H9 (cell line): Measurements from ENCODE around the gene STK11. TPM values are rescaled to one million over a fixed set of nuclear protein-coding genes. Genes with fewer than 3 reads are reported as not detected.
A peak's percentile ranks its signal among the peaks of the same experiment; 100 is the strongest.

Experiments
- DNase-seq: peaks from one replicate; pipeline ENCODE4 v3.0.0-alpha.2; 2017
- H2AFZ ChIP-seq: one replicate; pipeline ENCODE4 v1.6.1; 2013; ENCODE audit warnings: mild to moderate bottlenecking, low read length, control low read depth, moderate library complexity
- H2AK5ac ChIP-seq: 2 replicates; pipeline ENCODE4 v1.6.1; 2013; ENCODE audit warnings: low read length, control low read depth, mixed read lengths; ENCODE audit not compliant: insufficient read length
- H2BK120ac ChIP-seq: one replicate; pipeline ENCODE4 v1.6.1; 2013; ENCODE audit warnings: low read depth, mild to moderate bottlenecking, low read length, control low read depth, inconsistent platforms; ENCODE audit not compliant: poor library complexity, severe bottlenecking
- H2BK12ac ChIP-seq: 2 replicates; pipeline ENCODE4 v1.6.1; 2013; ENCODE audit warnings: low read length, control low read depth, mixed read lengths, low read depth; ENCODE audit not compliant: insufficient read length
- H2BK15ac ChIP-seq: 2 replicates; pipeline ENCODE4 v1.6.1; 2013; ENCODE audit warnings: low read depth, low read length, control low read depth
- H2BK20ac ChIP-seq: one replicate; pipeline ENCODE4 v1.6.1; 2013; ENCODE audit warnings: low read depth, mild to moderate bottlenecking, low read length, control low read depth, inconsistent platforms; ENCODE audit not compliant: poor library complexity, severe bottlenecking
- H2BK5ac ChIP-seq: 2 replicates; pipeline ENCODE4 v1.6.1; 2013; ENCODE audit warnings: low read length, control low read depth, mixed read lengths; ENCODE audit not compliant: insufficient read length
- H3K14ac ChIP-seq: 2 replicates; pipeline ENCODE4 v1.6.1; 2013; ENCODE audit warnings: low read length, control low read depth; ENCODE audit not compliant: insufficient read depth
- H3K18ac ChIP-seq: 2 replicates; pipeline ENCODE4 v1.6.1; 2013; ENCODE audit warnings: low read depth, mild to moderate bottlenecking, mixed read lengths, low read length, control low read depth; ENCODE audit not compliant: insufficient read length
- H3K23ac ChIP-seq: 2 replicates; pipeline ENCODE4 v1.6.1; 2013; ENCODE audit warnings: low read length, control low read depth, mixed read lengths, low read depth; ENCODE audit not compliant: insufficient read length
- H3K23me2 ChIP-seq: 2 replicates; pipeline ENCODE4 v1.6.1; 2013; ENCODE audit warnings: low read depth, mild to moderate bottlenecking, mixed read lengths, low read length, control low read depth; ENCODE audit not compliant: insufficient read length, poor library complexity, severe bottlenecking
- H3K27ac ChIP-seq: 2 replicates; pipeline ENCODE4 v1.5.1; 2013; ENCODE audit warnings: low read length, control low read depth, mixed read lengths, low read depth; ENCODE audit not compliant: insufficient read length
- H3K27me3 ChIP-seq: 2 replicates; pipeline ENCODE4 v1.6.1; 2013; ENCODE audit warnings: low read length, control low read depth, inconsistent platforms; ENCODE audit not compliant: insufficient read depth
- H3K4ac ChIP-seq: 2 replicates; pipeline ENCODE4 v1.6.1; 2013; ENCODE audit warnings: low read depth, mild to moderate bottlenecking, control low read depth, inconsistent platforms, low read length, moderate library complexity
- H3K4me1 ChIP-seq: 2 replicates; pipeline ENCODE4 v1.6.1; 2013; ENCODE audit warnings: low read length, control low read depth, inconsistent platforms; ENCODE audit not compliant: insufficient read depth
- H3K4me2 ChIP-seq: 2 replicates; pipeline ENCODE4 v1.6.1; 2013; ENCODE audit warnings: low read length, control low read depth, mixed read lengths; ENCODE audit not compliant: insufficient read length, insufficient read depth
- H3K56ac ChIP-seq: 2 replicates; pipeline ENCODE4 v1.6.1; 2013; ENCODE audit warnings: low read depth, mild to moderate bottlenecking, mixed read lengths, low read length, control low read depth; ENCODE audit not compliant: insufficient read length
- H3K79me1 ChIP-seq: 2 replicates; pipeline ENCODE4 v1.6.1; 2013; ENCODE audit warnings: low read depth, mild to moderate bottlenecking, moderate library complexity, low read length, control low read depth, inconsistent platforms; ENCODE audit not compliant: insufficient read depth, poor library complexity, severe bottlenecking
- H3K79me2 ChIP-seq: 2 replicates; pipeline ENCODE4 v1.6.1; 2013; ENCODE audit warnings: low read length, control low read depth, inconsistent platforms; ENCODE audit not compliant: insufficient read depth
- H3K9ac ChIP-seq: 2 replicates; pipeline ENCODE4 v1.6.1; 2013; ENCODE audit warnings: low read length, control low read depth, mixed read lengths; ENCODE audit not compliant: insufficient read length; ENCODE audit errors: extremely low read depth
- H3K9me3 ChIP-seq: one replicate; pipeline ENCODE4 v1.6.1; 2013; ENCODE audit warnings: low read depth, low read length, inconsistent platforms; ENCODE audit not compliant: control insufficient read depth
- H3T11ph ChIP-seq: one replicate; pipeline ENCODE4 v1.6.1; 2013; ENCODE audit warnings: mild to moderate bottlenecking, low read length, control low read depth, inconsistent platforms
- H4K20me1 ChIP-seq: one replicate; pipeline ENCODE4 v1.6.1; 2013; ENCODE audit not compliant: control insufficient read depth, insufficient read length, insufficient read depth
- H4K5ac ChIP-seq: 2 replicates; pipeline ENCODE4 v1.6.1; 2013; ENCODE audit warnings: low read depth, mild to moderate bottlenecking, mixed read lengths, low read length, control low read depth; ENCODE audit not compliant: insufficient read length
- H4K8ac ChIP-seq: replicated peaks from 2 replicates; pipeline ENCODE4 v1.6.1; 2013; ENCODE audit warnings: low read length, control low read depth, mixed read lengths, low read depth; ENCODE audit not compliant: insufficient read length
- H4K91ac ChIP-seq: 2 replicates; pipeline ENCODE4 v1.6.1; 2013; ENCODE audit warnings: low read depth, mild to moderate bottlenecking, moderate library complexity, mixed read lengths, low read length, control low read depth; ENCODE audit not compliant: insufficient read length
- H3K27ac Mint-ChIP-seq, 3 experiments: 2 replicates in 2 of 3; 3 replicates in 1 of 3; pipeline ENCODE4 v1.8.0; 2020 to 2021; ENCODE audit warnings: mixed read lengths in 3 of 3, mild to moderate bottlenecking in 1 of 3, moderate library complexity in 1 of 3
- H3K27me3 Mint-ChIP-seq: 2 replicates; pipeline ENCODE4 v1.8.0; 2021; ENCODE audit warnings: low read depth, mild to moderate bottlenecking, moderate library complexity, mixed read lengths
- H3K36me3 Mint-ChIP-seq, 3 experiments: 2 replicates in 2 of 3; 3 replicates in 1 of 3; pipeline ENCODE4 v1.8.0; 2020 to 2021; ENCODE audit warnings: low read depth in 3 of 3, mixed read lengths in 3 of 3; ENCODE audit not compliant: insufficient read depth in 1 of 3
- H3K4me1 Mint-ChIP-seq, 2 experiments: 2 replicates each; pipeline ENCODE4 v1.8.0; 2020; ENCODE audit warnings: mixed read lengths in 2 of 2
- H3K4me3 Mint-ChIP-seq, 2 experiments: 2 replicates in 1 of 2; 3 replicates in 1 of 2; pipeline ENCODE4 v1.8.0; 2020 to 2021; ENCODE audit warnings: mild to moderate bottlenecking in 2 of 2, mixed read lengths in 2 of 2, moderate library complexity in 1 of 2
- H3K9me3 Mint-ChIP-seq, 2 experiments: 2 replicates in 1 of 2; 3 replicates in 1 of 2; pipeline ENCODE4 v1.8.0; 2020; ENCODE audit warnings: mild to moderate bottlenecking in 2 of 2, mixed read lengths in 2 of 2, moderate library complexity in 1 of 2
- CTCF ChIP-seq: fragments of 200-600 bp; sonication (generic); conservative IDR thresholded peaks from 3 replicates; pipeline ENCODE4 v1.8.0; 2021; ENCODE audit warnings: antibody characterized with exemption, mild to moderate bottlenecking
- WGBS: extraction: QIAGEN DNeasy Blood & Tissue Kit; methylation state at CpG from one replicate; pipeline ENCODE4 v1.1.7; 2013; ENCODE audit warnings: missing lambda C conversion rate, low lambda C conversion rate, mixed read lengths; ENCODE audit not compliant: insufficient read length; ENCODE audit errors: extremely low coverage; 5-methylcytosine and 5-hydroxymethylcytosine counted together
- total RNA-seq: library from RNA; stranded (reverse); gene quantifications from 2 replicates; pipeline ENCODE4 v1.2.1, GENCODE V29; 2021

Gene STK11
- total RNA-seq, 1 experiment from 2014 or later = 74.3 TPM

DNA sequence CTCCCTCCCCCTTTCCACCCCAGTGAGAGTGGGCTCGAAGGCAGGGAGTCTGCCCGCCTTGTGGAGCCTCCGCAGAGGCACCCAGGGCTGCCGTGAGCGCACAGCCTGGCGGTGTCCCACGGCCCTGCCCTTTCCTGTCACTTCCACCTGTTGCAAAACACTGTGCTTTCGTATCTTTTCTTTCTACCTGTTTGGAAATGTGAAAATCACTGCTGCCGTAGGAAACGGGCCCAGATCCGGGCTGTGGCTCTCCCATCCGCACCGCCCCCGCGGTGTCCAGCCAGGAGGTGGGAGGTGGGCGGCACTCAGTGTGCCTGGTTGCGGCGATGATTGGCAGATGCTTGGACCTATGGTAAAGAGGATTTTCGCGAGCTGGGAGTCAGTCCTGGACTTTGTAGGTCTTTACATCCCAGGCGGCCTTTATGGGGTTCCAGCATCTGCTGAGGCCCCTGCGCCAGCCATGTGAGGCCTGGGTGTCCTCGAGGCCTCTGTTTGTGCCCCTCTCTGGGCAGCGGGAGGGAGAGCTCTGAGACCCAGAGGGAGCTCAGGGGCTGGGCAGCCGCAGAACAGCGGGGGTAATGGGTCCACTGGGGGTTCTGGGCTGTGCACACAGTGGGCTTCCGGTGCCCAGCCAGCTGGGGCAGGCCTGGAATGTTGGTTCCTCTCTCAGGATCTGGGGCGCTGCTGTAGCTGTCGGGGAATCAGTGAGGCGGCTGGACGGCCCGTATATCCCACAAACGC, 6.1 kb downstream of the STK11 start:
- H3K56ac ChIP-seq = no peak overlapping the region
- no peak overlapping the region for H3K27ac ChIP-seq
- peaks cover 10% of the 10 kb centered on the region for H3K23me2 ChIP-seq
- H3K27ac Mint-ChIP-seq = peak overlapping the region in 2 of 3 experiments; percentile 61 to 89; a peak in 4 of 7 replicates
- no peak overlapping the region for H2BK12ac ChIP-seq
- no peak overlapping the region for H2BK15ac ChIP-seq
- peak; percentile 79 for DNase-seq
- TF ChIP-seq CTCF = no peak
- no peaks in the 10 kb centered on the region for H3K9me3 ChIP-seq
- H3K14ac ChIP-seq = peak overlapping the region; percentile 48; the same call in 1 of the 2 replicates
- peaks cover 4% of the 10 kb centered on the region for H4K20me1 ChIP-seq
- H4K8ac ChIP-seq = no peak overlapping the region
- no peaks in the 10 kb centered on the region for H3K27me3 ChIP-seq
- no peak overlapping the region for H2BK5ac ChIP-seq
- H3K79me2 ChIP-seq = peaks cover 46% of the 10 kb centered on the region; the same call in 1 of the 2 replicates
- no peak overlapping the region for H2AK5ac ChIP-seq
- peaks cover 13% of the 10 kb centered on the region for H3K79me1 ChIP-seq
- H3K36me3 Mint-ChIP-seq = peaks cover 8 to 31% (median 27%) of the 10 kb centered on the region in 3 experiments
- no peaks in the 10 kb centered on the region for H3K27me3 Mint-ChIP-seq
- H3K9me3 Mint-ChIP-seq = no peaks in the 10 kb centered on the region
- H3T11ph ChIP-seq = no peak overlapping the region
- no peak overlapping the region for H3K4me2 ChIP-seq
- no peak overlapping the region for H2AFZ ChIP-seq
- H3K23ac ChIP-seq = no peak overlapping the region
- H4K5ac ChIP-seq = no peak overlapping the region
- H3K4me3 Mint-ChIP-seq = no peak overlapping the region
- no peak overlapping the region for H3K18ac ChIP-seq
- H3K9ac ChIP-seq = no peak overlapping the region
- H4K91ac ChIP-seq = no peak overlapping the region
- no peak overlapping the region for H2BK120ac ChIP-seq
- H3K4me1 Mint-ChIP-seq = peaks cover 31 to 44% of the 10 kb centered on the region in 2 experiments
- no peak overlapping the region for H2BK20ac ChIP-seq
- no peak overlapping the region; the same call in 1 of the 2 replicates for H3K4ac ChIP-seq
- WGBS = no CpG with 5 or more reads among the region's 33 CpGs
- H3K4me1 ChIP-seq = no peaks in the 10 kb centered on the region
